ENCODE measurements around the gene ARVCF. TPM values are rescaled to one million over a fixed set of nuclear protein-coding genes. Genes with fewer than 3 reads are reported as not detected.

Gene ARVCF
- total and polyA plus RNA-seq, 2 experiments from 2014 or later, result 15.6 to 122 TPM

DNA sequence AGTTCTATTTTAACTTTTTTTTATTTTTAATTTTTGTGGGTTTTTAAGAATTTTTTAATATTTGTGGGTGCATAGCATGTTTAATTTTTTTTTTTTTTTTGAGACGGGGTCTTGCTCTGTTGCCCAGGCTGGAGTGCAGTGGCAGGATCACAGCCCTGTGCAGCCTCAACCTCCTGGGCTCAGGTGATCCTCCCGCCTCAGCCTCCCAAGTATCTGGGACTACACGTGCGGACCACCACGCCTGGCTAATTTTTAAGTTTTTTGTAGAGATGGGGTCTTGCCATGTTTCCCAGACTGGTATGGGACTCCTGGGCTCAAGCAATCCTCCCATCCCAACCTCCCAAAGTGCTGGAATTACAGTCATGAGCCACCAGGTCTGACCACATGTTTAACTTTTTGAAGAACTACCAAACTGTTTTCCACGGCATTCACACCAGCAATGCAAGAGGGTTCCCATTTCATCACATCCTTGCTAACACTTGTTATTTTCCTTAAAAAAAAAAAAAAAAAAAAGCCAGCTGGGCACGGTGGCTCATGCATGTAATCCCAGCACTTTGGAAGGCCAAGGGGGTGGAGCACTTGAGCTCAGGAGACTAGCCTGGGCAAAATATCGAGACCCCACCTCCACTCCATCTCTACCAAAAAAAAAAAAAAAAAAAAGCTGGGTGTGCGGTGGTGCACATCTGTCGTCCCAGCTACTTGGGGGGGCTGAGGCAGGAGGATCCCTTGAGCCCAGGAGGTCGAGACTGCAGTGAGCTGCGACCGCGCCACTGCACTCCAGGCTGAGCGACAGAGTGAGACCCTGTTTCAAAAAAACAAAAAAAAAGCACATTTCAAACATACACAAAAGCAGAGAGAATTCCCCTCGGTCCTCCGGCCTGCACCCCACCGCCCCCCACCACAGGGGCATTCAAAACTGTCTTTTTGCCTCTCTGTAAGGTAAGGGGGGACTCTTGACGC, 58.3 kb downstream of the ARVCF start:
- H3K4me1 Mint-ChIP-seq, result peaks cover 28% of the 10 kb centered on the region
- H3K36me3 Mint-ChIP-seq (ENCODE audit: low read depth), result no peaks in the 10 kb centered on the region
- Histone ChIP-seq H3K79me2 (replicated peaks; ENCODE audit: insufficient read depth) (no peaks in the 10 kb centered on the region), H4K20me1 (replicated peaks; ENCODE audit: insufficient read depth) (no peaks in the 10 kb centered on the region), H3K27ac (ENCODE audit: low read depth) (peak overlapping the region; percentile 66; the same call in 1 of the 2 replicates), H3K27me3 (ENCODE audit: insufficient read depth) (no peaks in the 10 kb centered on the region), H2AFZ (peak overlapping the region; percentile 91; the same call in 1 of the 2 replicates), H3F3A (replicated peaks; ENCODE audit: low read depth) (peaks cover 4% of the 10 kb centered on the region; the same call in 1 of the 2 replicates), H3K4me3 (peak overlapping the region; percentile 66), H3K36me3 (ENCODE audit: insufficient read depth) (no peaks in the 10 kb centered on the region), H3K9me2 (ENCODE audit: insufficient read depth) (no peaks in the 10 kb centered on the region), H3K4me1 (ENCODE audit: insufficient read depth) (peaks cover 14% of the 10 kb centered on the region), H3K4me2 (peak overlapping the region; percentile 94)
- no peak for DNase-seq (ENCODE audit: low spot score)
- no peaks in the 10 kb centered on the region; the same call in 2 of the 3 replicates for H3K9me3 Mint-ChIP-seq
- peak overlapping the region; percentile 68 for H3K4me3 Mint-ChIP-seq
- peaks cover 8% of the 10 kb centered on the region for H3K27me3 Mint-ChIP-seq (ENCODE audit: insufficient read depth, low read depth, poor library complexity)
- H3K27ac Mint-ChIP-seq, result peak overlapping the region; percentile 45; the same call in 1 of the 2 replicates
- TF ChIP-seq EZH2phosphoT487 (IDR thresholded peaks at IDR 0.05; ENCODE audit: unreplicated experiment) (no peak), JUNB (IDR thresholded peaks at IDR 0.05; ENCODE audit: unreplicated experiment) (no peak), POLR2AphosphoS5 (IDR thresholded peaks at IDR 0.05; ENCODE audit: low read depth) (no peak), CREB1 (CRISPR knock-in tag; IDR thresholded peaks at IDR 0.05; ENCODE audit: low read depth) (no peak), STAT1 (IDR thresholded peaks at IDR 0.05; ENCODE audit: unreplicated experiment) (no peak), EZH2 (IDR thresholded peaks at IDR 0.05; ENCODE audit: low read depth, unreplicated experiment) (no peak), ZNF331 (CRISPR knock-in tag; IDR thresholded peaks at IDR 0.05; ENCODE audit: low read depth) (no peak), ZNF114 (CRISPR knock-in tag; IDR thresholded peaks at IDR 0.05) (no peak)
- TF ChIP-seq, protein P1, sequence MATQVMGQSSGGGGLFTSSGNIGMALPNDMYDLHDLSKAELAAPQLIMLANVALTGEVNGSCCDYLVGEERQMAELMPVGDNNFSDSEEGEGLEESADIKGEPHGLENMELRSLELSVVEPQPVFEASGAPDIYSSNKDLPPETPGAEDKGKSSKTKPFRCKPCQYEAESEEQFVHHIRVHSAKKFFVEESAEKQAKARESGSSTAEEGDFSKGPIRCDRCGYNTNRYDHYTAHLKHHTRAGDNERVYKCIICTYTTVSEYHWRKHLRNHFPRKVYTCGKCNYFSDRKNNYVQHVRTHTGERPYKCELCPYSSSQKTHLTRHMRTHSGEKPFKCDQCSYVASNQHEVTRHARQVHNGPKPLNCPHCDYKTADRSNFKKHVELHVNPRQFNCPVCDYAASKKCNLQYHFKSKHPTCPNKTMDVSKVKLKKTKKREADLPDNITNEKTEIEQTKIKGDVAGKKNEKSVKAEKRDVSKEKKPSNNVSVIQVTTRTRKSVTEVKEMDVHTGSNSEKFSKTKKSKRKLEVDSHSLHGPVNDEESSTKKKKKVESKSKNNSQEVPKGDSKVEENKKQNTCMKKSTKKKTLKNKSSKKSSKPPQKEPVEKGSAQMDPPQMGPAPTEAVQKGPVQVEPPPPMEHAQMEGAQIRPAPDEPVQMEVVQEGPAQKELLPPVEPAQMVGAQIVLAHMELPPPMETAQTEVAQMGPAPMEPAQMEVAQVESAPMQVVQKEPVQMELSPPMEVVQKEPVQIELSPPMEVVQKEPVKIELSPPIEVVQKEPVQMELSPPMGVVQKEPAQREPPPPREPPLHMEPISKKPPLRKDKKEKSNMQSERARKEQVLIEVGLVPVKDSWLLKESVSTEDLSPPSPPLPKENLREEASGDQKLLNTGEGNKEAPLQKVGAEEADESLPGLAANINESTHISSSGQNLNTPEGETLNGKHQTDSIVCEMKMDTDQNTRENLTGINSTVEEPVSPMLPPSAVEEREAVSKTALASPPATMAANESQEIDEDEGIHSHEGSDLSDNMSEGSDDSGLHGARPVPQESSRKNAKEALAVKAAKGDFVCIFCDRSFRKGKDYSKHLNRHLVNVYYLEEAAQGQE (IDR thresholded peaks at IDR 0.05; ENCODE audit: unreplicated experiment), result no peak
- TF ChIP-seq, protein P2, sequence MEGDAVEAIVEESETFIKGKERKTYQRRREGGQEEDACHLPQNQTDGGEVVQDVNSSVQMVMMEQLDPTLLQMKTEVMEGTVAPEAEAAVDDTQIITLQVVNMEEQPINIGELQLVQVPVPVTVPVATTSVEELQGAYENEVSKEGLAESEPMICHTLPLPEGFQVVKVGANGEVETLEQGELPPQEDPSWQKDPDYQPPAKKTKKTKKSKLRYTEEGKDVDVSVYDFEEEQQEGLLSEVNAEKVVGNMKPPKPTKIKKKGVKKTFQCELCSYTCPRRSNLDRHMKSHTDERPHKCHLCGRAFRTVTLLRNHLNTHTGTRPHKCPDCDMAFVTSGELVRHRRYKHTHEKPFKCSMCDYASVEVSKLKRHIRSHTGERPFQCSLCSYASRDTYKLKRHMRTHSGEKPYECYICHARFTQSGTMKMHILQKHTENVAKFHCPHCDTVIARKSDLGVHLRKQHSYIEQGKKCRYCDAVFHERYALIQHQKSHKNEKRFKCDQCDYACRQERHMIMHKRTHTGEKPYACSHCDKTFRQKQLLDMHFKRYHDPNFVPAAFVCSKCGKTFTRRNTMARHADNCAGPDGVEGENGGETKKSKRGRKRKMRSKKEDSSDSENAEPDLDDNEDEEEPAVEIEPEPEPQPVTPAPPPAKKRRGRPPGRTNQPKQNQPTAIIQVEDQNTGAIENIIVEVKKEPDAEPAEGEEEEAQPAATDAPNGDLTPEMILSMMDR (conservative IDR thresholded peaks at IDR 0.05; ENCODE audit: low read depth in 2 of 2), result no peak
- no peak for ATAC-seq
